HFFc6 (cell line): ENCODE results near the gene RELN. TPM values are rescaled to one million over a fixed set of nuclear protein-coding genes. Genes with fewer than 3 reads are reported as not detected.

Source experiments
- DNase-seq: peaks from one replicate; pipeline ENCODE4 v3.0.0-alpha.2; 2018
- H3K27ac Mint-ChIP-seq: 2 replicates; pipeline ENCODE4 v1.8.0; 2020; ENCODE audit warnings: mild to moderate bottlenecking, mixed read lengths
- H3K27me3 Mint-ChIP-seq: 2 replicates; pipeline ENCODE4 v1.8.0; 2021; ENCODE audit warnings: mild to moderate bottlenecking, moderate library complexity, mixed read lengths; ENCODE audit not compliant: insufficient read depth
- H3K36me3 Mint-ChIP-seq: 2 replicates; pipeline ENCODE4 v1.8.0; 2021; ENCODE audit warnings: low read depth, mixed read lengths
- H3K4me1 Mint-ChIP-seq: 2 replicates; pipeline ENCODE4 v1.8.0; 2020; ENCODE audit warnings: low read depth, mixed read lengths
- H3K4me3 Mint-ChIP-seq: 2 replicates; pipeline ENCODE4 v1.8.0; 2020; ENCODE audit warnings: mild to moderate bottlenecking, moderate library complexity, mixed read lengths
- H3K9me3 Mint-ChIP-seq: 2 replicates; pipeline ENCODE4 v1.8.0; 2020; ENCODE audit warnings: mild to moderate bottlenecking, mixed read lengths
- total RNA-seq, 6 experiments: library from RNA; stranded (reverse); fragmentation: NEBNext Ultra II Directional; extraction: Animal tissue kit (Norgen Biotek cat#: 25700); gene quantifications; 2 replicates in 1 of 6; 3 replicates in 5 of 6; pipeline ENCODE4 v1.2.3, GENCODE V29; 2021
- TF ChIP-seq, protein P1 (sequence below): fragments of 200-600 bp; sonication (generic); IDR thresholded peaks from 2 replicates; pipeline ENCODE4 v1.5.0; 2021; ENCODE audit warnings: antibody characterized with exemption, mild to moderate bottlenecking

Gene RELN
- total RNA-seq, 6 experiments from 2014 or later = 0.02 to 0.24 (median 0.03) TPM

DNA sequence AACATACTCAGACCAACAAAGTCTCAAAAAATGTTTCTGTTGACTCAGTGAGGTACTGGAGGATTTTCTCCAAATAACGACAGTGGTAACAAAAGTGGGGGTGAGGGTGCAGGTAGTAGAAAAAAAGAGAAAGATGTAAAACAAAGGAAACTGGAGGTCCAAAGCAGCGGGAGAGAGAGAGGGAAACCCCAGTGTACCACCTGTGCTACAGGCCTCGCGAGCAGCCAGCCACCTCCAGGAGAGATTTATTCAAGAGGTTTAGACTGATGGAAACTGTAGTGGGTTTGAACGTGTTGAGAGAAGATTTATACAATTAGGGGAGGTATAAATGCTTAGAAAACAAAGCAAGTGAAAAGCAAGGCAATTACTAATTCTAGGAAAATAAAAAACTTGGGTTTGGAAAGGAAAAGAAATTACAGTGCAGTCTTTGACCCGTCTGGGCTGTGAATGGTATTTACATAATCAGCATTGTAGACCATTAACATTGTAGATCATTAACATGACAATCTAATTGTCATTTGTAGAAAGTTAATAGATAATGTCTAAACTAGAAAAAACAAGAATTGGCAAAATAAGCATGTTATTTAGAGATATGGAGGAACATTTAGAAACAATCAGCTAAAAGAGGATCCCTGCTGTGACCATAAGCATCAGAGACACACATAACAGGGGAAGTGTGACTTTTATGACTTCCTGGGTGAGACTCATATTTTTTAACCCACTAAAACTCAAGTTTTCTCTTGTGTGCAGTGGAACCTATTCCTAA lies 180.0 kb downstream of the RELN start:
- Mint-ChIP-seq H3K4me3 (no peak overlapping the region), H3K27me3 (peaks cover 3% of the 10 kb centered on the region), H3K4me1 (no peaks in the 10 kb centered on the region), H3K27ac (no peak overlapping the region), H3K9me3 (no peaks in the 10 kb centered on the region; the same call in 1 of the 2 replicates), H3K36me3 (no peaks in the 10 kb centered on the region)
- TF ChIP-seq, protein P1, sequence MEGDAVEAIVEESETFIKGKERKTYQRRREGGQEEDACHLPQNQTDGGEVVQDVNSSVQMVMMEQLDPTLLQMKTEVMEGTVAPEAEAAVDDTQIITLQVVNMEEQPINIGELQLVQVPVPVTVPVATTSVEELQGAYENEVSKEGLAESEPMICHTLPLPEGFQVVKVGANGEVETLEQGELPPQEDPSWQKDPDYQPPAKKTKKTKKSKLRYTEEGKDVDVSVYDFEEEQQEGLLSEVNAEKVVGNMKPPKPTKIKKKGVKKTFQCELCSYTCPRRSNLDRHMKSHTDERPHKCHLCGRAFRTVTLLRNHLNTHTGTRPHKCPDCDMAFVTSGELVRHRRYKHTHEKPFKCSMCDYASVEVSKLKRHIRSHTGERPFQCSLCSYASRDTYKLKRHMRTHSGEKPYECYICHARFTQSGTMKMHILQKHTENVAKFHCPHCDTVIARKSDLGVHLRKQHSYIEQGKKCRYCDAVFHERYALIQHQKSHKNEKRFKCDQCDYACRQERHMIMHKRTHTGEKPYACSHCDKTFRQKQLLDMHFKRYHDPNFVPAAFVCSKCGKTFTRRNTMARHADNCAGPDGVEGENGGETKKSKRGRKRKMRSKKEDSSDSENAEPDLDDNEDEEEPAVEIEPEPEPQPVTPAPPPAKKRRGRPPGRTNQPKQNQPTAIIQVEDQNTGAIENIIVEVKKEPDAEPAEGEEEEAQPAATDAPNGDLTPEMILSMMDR = no peak
- no peak for DNase-seq

DNA sequence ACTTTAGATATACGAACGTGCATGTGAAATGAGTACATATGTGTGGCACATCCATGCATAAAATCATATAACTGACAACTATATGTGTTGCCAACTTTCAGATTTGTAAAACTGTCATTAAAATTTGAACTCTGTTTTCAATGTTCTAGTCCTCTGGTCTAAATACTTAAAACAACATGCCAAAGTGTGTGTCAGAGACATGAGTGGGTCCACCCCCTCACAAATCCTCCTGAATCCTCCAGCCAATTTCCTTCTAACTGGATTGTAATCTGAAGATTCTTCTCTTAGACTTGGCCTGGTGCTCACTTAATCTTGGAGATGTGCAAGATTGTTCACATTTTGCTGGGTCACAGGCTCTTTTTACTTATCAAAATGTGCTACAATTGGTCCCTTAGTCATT lies 184.1 kb downstream of the RELN start:
- no peak overlapping the region for H3K4me3 Mint-ChIP-seq
- no peak overlapping the region for H3K27ac Mint-ChIP-seq
- no peaks in the 10 kb centered on the region; the same call in 1 of the 2 replicates for H3K9me3 Mint-ChIP-seq
- TF ChIP-seq, protein P1 = no peak
- H3K27me3 Mint-ChIP-seq = peaks cover 3% of the 10 kb centered on the region
- no peaks in the 10 kb centered on the region for H3K4me1 Mint-ChIP-seq
- no peak for DNase-seq
- H3K36me3 Mint-ChIP-seq = no peaks in the 10 kb centered on the region

DNA sequence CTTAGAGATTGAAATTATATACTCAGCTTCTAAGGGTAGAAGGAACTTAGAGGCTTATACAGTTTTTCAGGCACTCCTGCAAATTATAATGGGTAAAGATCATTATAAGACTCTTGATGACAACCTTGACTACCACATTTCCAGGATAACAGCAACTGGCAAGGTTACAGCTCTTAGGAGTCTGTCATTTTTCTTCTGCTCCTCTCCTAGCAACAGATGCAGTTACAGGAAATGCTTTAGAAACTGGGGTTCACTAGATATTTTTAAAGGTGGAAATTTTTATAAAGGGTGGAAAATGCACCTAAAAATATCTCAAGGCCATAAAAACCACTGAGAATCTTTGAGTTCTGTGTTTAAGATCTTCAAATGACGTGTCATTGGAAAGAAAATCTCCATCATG lies 185.8 kb downstream of the RELN start:
- H3K36me3 Mint-ChIP-seq = no peaks in the 10 kb centered on the region
- no peak overlapping the region for H3K27ac Mint-ChIP-seq
- DNase-seq = no peak
- H3K4me3 Mint-ChIP-seq = no peak overlapping the region
- no peaks in the 10 kb centered on the region for H3K9me3 Mint-ChIP-seq
- peaks cover 3% of the 10 kb centered on the region for H3K27me3 Mint-ChIP-seq
- no peaks in the 10 kb centered on the region for H3K4me1 Mint-ChIP-seq
- TF ChIP-seq, protein P1 = no peak

DNA sequence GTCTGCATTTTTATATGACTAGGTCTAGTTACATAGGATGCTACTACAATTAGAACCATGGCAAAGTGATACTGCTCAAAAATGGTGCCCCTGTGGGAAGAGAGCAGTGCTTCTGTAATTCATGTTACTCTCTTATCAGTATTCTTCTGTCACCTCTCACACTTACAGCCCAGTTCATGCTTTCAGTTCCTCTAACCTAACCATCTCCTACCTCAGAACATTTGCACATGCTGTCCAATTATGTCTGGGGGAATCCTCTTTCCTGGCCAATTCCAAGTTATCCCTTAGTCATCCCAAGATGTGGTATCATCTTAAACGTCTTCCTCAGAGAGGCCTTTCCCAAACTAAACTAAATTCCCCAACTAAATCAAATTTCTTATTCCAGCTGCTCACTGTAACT lies 190.2 kb downstream of the RELN start:
- no peak for DNase-seq
- Mint-ChIP-seq H3K4me1 (no peaks in the 10 kb centered on the region), H3K36me3 (no peaks in the 10 kb centered on the region), H3K9me3 (no peaks in the 10 kb centered on the region), H3K4me3 (no peak overlapping the region), H3K27ac (no peak overlapping the region), H3K27me3 (no peaks in the 10 kb centered on the region; the same call in none of the 2 replicates)
- TF ChIP-seq, protein P1 = no peak

DNA sequence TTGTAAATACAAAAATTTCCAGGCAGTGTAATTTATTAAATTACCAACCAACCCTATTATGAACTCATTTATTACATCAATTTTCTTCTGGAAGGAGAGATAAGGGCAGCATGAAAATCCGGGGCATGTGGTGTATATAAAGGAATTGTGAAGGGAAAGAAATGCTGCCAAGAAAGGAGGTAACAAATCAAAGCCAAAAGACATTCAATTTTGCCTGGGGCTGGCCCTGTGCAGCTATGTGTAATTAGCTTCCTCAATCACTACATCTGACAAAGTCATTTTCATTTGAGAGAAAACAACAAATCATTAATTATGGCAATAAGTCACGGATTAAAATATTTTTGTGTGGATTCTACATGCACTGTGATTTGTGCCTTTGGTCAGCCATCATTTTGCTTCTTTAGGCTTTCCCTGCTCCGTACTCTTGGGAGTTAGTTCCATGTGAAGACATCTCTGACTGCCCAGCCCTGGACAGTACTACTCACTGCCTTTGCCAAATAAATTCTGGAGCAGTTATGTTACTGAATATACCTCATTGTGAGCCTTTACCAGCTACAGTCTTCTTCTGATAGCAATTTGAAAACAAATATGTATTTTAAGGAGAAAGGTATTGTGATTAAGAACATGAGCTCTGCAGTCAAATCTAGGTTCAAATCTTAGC lies 191.7 kb downstream of the RELN start:
- no peaks in the 10 kb centered on the region for H3K36me3 Mint-ChIP-seq
- H3K4me3 Mint-ChIP-seq = no peak overlapping the region
- TF ChIP-seq, protein P1 = no peak
- no peak overlapping the region for H3K27ac Mint-ChIP-seq
- no peaks in the 10 kb centered on the region; the same call in none of the 2 replicates for H3K27me3 Mint-ChIP-seq
- no peaks in the 10 kb centered on the region for H3K4me1 Mint-ChIP-seq
- no peaks in the 10 kb centered on the region for H3K9me3 Mint-ChIP-seq
- no peak for DNase-seq
